Cardiac fibroblast (primary cell): Measurements from ENCODE around the gene TSPOAP1.

Source experiments
- DNase-seq, 2 donors: peaks; one replicate each; pipeline versions ENCODE4 v3.0.0 to v3.0.0-alpha.2; 2010; ENCODE audit warnings: low read depth in 2 of 2
- H3K4me3 ChIP-seq, 2 donors: replicated peaks in 1 of 2; 1 replicate in 1 of 2; 2 replicates in 1 of 2; pipeline ENCODE4 v1.5.1; 2011; ENCODE audit warnings: low read depth in 2 of 2, low read length in 2 of 2, mild to moderate bottlenecking in 2 of 2, moderate library complexity in 1 of 2
- CTCF ChIP-seq: IDR thresholded peaks from one replicate; pipeline ENCODE4 v1.5.1; 2011; ENCODE audit warnings: low read depth, mild to moderate bottlenecking, low read length, inconsistent platforms

The TSPOAP1 gene

GRCh38 chr17:58279736-58280479, 48.7 kb downstream of the TSPOAP1 start:
- no peak for DNase-seq
- no peak for TF ChIP-seq CTCF
- H3K4me3 ChIP-seq, result no peak overlapping the region

- no peak for TF ChIP-seq CTCF
- H3K4me3 ChIP-seq, result no peak overlapping the region
- peak; percentile 42 to 46 for DNase-seq
These were observed 49.4 kb downstream of the TSPOAP1 start for GRCh38 chr17:58279016-58279711.

- peak in 1 of 2 donors; percentile 22 for DNase-seq
- H3K4me3 ChIP-seq, result no peak overlapping the region
- TF ChIP-seq CTCF, result no peak
These were observed 50.0 kb downstream of the TSPOAP1 start for GRCh38 chr17:58278661-58279015.

GRCh38 chr17:58277802-58278595, 50.6 kb downstream of the TSPOAP1 start:
- H3K4me3 ChIP-seq, result no peak overlapping the region
- DNase-seq, result no peak
- no peak for TF ChIP-seq CTCF

- peak; percentile 14 to 15 for DNase-seq
These were observed 51.3 kb downstream of the TSPOAP1 start for GRCh38 chr17:58277107-58277801.

More at GRCh38 chr17:58277107-58277801, 51.3 kb downstream of the TSPOAP1 start:
- H3K4me3 ChIP-seq, result no peak overlapping the region
- TF ChIP-seq CTCF, result peak; percentile 33
